T-cell (primary cell): ENCODE data around the gene CAP2. TPM values are rescaled to one million over a fixed set of nuclear protein-coding genes. Genes with fewer than 3 reads are reported as not detected.
A peak's percentile ranks its signal among the peaks of the same experiment; 100 is the strongest.
"Not testable (repeated sequence)": the region's sequence is repeated elsewhere in the genome, so short reads cannot be mapped to it uniquely, and the experiment has no call there.

ENCODE experiments used
- ATAC-seq, 4 experiments: fragments of 200-7000 bp in 3 of 4; fragments of 150-1000 bp in 1 of 4; cut with Tn5 transposase; replicated peaks in 1 of 4; 1 replicate in 3 of 4; 2 replicates in 1 of 4; pipeline ENCODE4 v1.10.0; 2021; ENCODE audit warnings: moderate library complexity in 3 of 4, mild to moderate bottlenecking in 2 of 4, moderate number of reproducible peaks in 1 of 4
- CTCF ChIA-PET, 2 donors: fragments of 300-600 bp; sonication (Branson Sonifier 250); formaldehyde crosslinking; loops; one replicate each; lab custom pipeline; 2022; ENCODE audit warnings: antibody characterized with exemption in 2 of 2; lab: Charles Lee
- POLR2A ChIA-PET, 2 donors: fragments of 300-600 bp; sonication (Branson Sonifier 250); formaldehyde crosslinking; loops; one replicate each; lab custom pipeline; 2022; ENCODE audit warnings: antibody characterized with exemption in 2 of 2; lab: Charles Lee
- DNase-seq, 35 experiments: peaks; one replicate each; pipeline versions ENCODE4 v3.0.0 to v3.0.0-alpha.2; 2013 to 2023
- H3K27ac ChIP-seq: one replicate; pipeline ENCODE4 v1.5.1; 2013; ENCODE audit warnings: low read length
- H3K27me3 ChIP-seq, 2 experiments: replicated peaks in 1 of 2; 1 replicate in 1 of 2; 2 replicates in 1 of 2; pipeline versions ENCODE4 v1.6.1 to v1.7.0; 2013; ENCODE audit warnings: low read length in 1 of 2, mixed read lengths in 1 of 2; ENCODE audit not compliant: control insufficient read depth in 2 of 2, insufficient read depth in 2 of 2; ENCODE audit errors: extremely low read depth in 1 of 2
- H3K36me3 ChIP-seq, 2 donors: 1 replicate in 1 of 2; 2 replicates in 1 of 2; pipeline versions ENCODE4 v1.6.1 to v1.7.0; 2013; ENCODE audit warnings: low read length in 1 of 2; ENCODE audit not compliant: control insufficient read depth in 2 of 2, insufficient read depth in 1 of 2; ENCODE audit errors: extremely low read depth in 1 of 2
- H3K4me1 ChIP-seq, 2 experiments: 1 replicate in 1 of 2; 2 replicates in 1 of 2; pipeline versions ENCODE4 v1.6.1 to v1.7.0; 2013; ENCODE audit warnings: low read length in 2 of 2, mixed read lengths in 1 of 2; ENCODE audit not compliant: insufficient read depth in 2 of 2, control insufficient read depth in 1 of 2; ENCODE audit errors: extremely low read depth in 1 of 2
- H3K4me3 ChIP-seq, 2 donors: 1 replicate in 1 of 2; 2 replicates in 1 of 2; pipeline versions ENCODE4 v1.5.1 to v1.7.0; 2013; ENCODE audit warnings: mild to moderate bottlenecking in 2 of 2, low read length in 1 of 2, moderate library complexity in 1 of 2; ENCODE audit not compliant: control insufficient read depth in 1 of 2; ENCODE audit errors: extremely low read depth in 1 of 2
- H3K9me3 ChIP-seq: 2 replicates; pipeline ENCODE4 v1.7.0; 2013
- H3K27ac Mint-ChIP-seq, 2 donors: one replicate each; pipeline ENCODE4 v1.8.0; 2020 to 2021; ENCODE audit warnings: mild to moderate bottlenecking in 2 of 2, mixed read lengths in 2 of 2
- H3K27me3 Mint-ChIP-seq, 2 donors: one replicate each; pipeline ENCODE4 v1.8.0; 2021 to 2022; ENCODE audit warnings: mixed read lengths in 2 of 2
- H3K36me3 Mint-ChIP-seq: one replicate; pipeline ENCODE4 v1.8.0; 2021; ENCODE audit warnings: mixed read lengths
- H3K4me1 Mint-ChIP-seq, 3 donors: one replicate each; pipeline ENCODE4 v1.8.0; 2020 to 2022; ENCODE audit warnings: mixed read lengths in 3 of 3, mild to moderate bottlenecking in 1 of 3
- H3K4me3 Mint-ChIP-seq, 3 donors: one replicate each; pipeline ENCODE4 v1.8.0; 2020 to 2022; ENCODE audit warnings: mild to moderate bottlenecking in 3 of 3, mixed read lengths in 3 of 3, moderate library complexity in 3 of 3
- H3K9me3 Mint-ChIP-seq, 3 donors: one replicate each; pipeline ENCODE4 v1.8.0; 2020 to 2022; ENCODE audit warnings: mixed read lengths in 3 of 3
- WGBS: methylation state at CpG from one replicate; pipeline ENCODE4 v1.1.5; 2013; ENCODE audit warnings: missing lambda C conversion rate; ENCODE audit not compliant: insufficient coverage; 5-methylcytosine and 5-hydroxymethylcytosine counted together
- total RNA-seq, 35 experiments: library from RNA in 6 of 35; stranded (reverse) in 6 of 35; fragments of 120-200 nt in 1 of 35; gene quantifications; one replicate each; pipeline versions ENCODE4 v1.2.1 to v1.2.4 and lab custom pipeline; 2013 to 2026

Gene CAP2
- total RNA-seq, 5 donors from 2014 or later (not counting 1 experiment from before 2014, with no cell fraction given) = 0.20 TPM; not detected in 4

DNA sequence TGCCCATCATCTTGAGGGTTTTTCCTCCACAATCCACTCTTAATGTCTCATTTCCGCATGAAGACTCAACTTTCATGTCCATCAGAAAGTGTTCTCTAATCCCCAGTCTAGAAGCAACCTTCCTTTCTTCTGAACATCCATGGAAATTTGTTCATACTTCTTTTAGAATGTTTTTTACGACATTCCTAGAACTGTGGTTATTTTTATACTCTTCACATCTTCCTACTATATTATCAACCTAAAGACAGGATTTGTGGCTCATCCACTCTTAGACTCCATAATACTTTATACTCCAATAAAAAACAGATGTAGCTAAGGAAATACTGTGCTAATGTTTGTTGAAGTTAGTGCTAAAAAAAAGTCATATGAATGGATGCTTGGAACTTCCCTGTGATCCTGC lies 1.4 kb upstream of the CAP2 start:
- CTCF ChIA-PET = interaction anchor here in 1 of 2 donors (0.6 kb wide), 1 partner anchor 351 kb away, joined by 6 read pairs; no protein-coding TSS in a partner anchor
- no peak for DNase-seq
- H3K36me3 Mint-ChIP-seq = no peaks in the 10 kb centered on the region
- peaks cover 0 to 9% (median 9%) of the 10 kb centered on the region in 3 donors for H3K4me1 Mint-ChIP-seq
- Histone ChIP-seq H3K36me3 (no peaks in the 10 kb centered on the region), H3K9me3 (no peaks in the 10 kb centered on the region), H3K4me1 (no peaks in the 10 kb centered on the region), H3K27me3 (peaks cover 14 to 16% of the 10 kb centered on the region in 2 experiments), H3K4me3 (no peak overlapping the region), H3K27ac (no peak overlapping the region)
- no peak overlapping the region for H3K4me3 Mint-ChIP-seq
- WGBS = 86% methylated on average over 1 of the region's 2 CpGs
- H3K27ac Mint-ChIP-seq = no peak overlapping the region
- H3K9me3 Mint-ChIP-seq = no peaks in the 10 kb centered on the region
- ATAC-seq = no peak
- POLR2A ChIA-PET = no interaction called here
- peaks cover 50 to 56% of the 10 kb centered on the region in 2 donors for H3K27me3 Mint-ChIP-seq

DNA sequence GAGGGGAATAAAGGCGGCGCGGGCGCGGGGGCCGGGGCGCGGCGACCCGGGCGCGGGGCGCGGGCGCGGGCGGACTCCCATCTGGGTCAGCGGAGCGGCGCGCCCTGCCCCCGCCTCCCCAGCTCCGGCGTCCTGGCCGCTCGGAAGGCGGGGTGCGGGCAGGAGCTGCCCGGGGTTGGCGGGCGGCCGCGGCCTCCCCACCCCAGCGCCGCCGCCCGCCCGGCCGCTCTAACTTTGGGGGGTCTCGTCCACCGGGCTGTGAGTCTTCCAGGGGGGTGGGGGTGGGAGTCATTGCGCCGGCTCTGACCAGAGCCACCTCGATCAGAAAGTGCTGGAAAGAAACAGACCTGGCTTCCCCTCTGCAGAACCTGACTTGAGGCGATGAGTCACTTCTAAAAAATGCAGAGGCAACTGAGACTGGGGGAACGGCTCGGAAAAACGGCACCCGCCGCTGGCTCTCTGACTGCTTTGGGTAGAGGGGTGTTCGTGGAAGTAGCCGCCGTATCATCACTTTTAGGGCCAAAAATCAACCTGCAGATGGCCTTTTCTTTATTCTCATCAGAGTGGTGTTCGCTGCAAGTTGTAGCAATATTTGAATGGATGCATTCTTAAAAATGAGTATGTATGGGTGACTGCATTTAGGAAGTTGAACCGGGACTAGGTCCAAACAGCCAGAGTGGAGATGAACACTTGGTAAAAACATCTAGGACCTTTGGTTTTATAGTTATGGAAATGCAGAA lies 667 bp downstream of the CAP2 start:
- no peak for DNase-seq
- ATAC-seq = no peak
- Mint-ChIP-seq H3K4me1 (peaks cover 0 to 9% (median 9%) of the 10 kb centered on the region in 3 donors), H3K27ac (no peak overlapping the region), H3K36me3 (no peaks in the 10 kb centered on the region), H3K4me3 (peak overlapping the region in 2 of 3 donors; percentile 42 to 58), H3K9me3 (peaks cover 0 to 4% (median 0%) of the 10 kb centered on the region in 3 donors), H3K27me3 (peaks cover 52 to 62% of the 10 kb centered on the region in 2 donors)
- Histone ChIP-seq H3K4me3 (peak overlapping the region in 1 of 2 donors; percentile 15), H3K9me3 (no peaks in the 10 kb centered on the region), H3K4me1 (no peaks in the 10 kb centered on the region), H3K36me3 (no peaks in the 10 kb centered on the region), H3K27me3 (peaks cover 14 to 19% of the 10 kb centered on the region in 2 experiments), H3K27ac (no peak overlapping the region)
- POLR2A ChIA-PET = no interaction called here
- CTCF ChIA-PET = no interaction called here
- WGBS = 4% methylated on average over 47 of the region's 55 CpGs

DNA sequence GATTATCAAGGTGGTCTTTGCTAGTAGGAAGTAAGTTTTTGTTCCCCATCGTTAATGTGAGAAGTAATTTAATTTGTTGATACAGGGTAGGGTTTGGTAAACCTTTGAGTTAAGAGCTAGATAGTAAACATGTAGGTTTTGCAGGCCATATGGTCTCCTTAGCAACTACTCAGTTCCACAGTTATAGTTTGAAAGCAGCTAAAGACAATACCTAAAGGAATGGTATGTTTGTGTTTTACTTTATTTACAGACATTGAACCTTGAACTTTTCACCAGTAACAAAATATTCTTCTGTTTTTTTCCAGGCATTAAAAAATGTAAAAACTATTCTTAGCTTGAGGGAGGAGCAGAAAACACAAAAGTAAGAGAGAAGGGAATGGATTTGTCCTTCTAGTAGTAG lies 1.7 kb downstream of the CAP2 start:
- no peak overlapping the region for H3K27ac Mint-ChIP-seq
- peaks cover 0 to 9% (median 9%) of the 10 kb centered on the region in 3 donors for H3K4me1 Mint-ChIP-seq
- no CpG with 5 or more reads among the region's 1 CpG for WGBS
- Histone ChIP-seq H3K27me3 (peaks cover 14 to 16% of the 10 kb centered on the region in 2 experiments), H3K9me3 (no peaks in the 10 kb centered on the region), H3K27ac (no peak overlapping the region), H3K36me3 (no peaks in the 10 kb centered on the region), H3K4me1 (no peaks in the 10 kb centered on the region), H3K4me3 (no peak overlapping the region)
- no peaks in the 10 kb centered on the region for H3K36me3 Mint-ChIP-seq
- H3K4me3 Mint-ChIP-seq = no peak overlapping the region
- H3K9me3 Mint-ChIP-seq = peaks cover 0 to 4% (median 0%) of the 10 kb centered on the region in 3 donors
- no peak for ATAC-seq
- ChIA-PET CTCF (no interaction called here), POLR2A (no interaction called here)
- H3K27me3 Mint-ChIP-seq = peaks cover 53 to 63% of the 10 kb centered on the region in 2 donors
- no peak for DNase-seq

DNA sequence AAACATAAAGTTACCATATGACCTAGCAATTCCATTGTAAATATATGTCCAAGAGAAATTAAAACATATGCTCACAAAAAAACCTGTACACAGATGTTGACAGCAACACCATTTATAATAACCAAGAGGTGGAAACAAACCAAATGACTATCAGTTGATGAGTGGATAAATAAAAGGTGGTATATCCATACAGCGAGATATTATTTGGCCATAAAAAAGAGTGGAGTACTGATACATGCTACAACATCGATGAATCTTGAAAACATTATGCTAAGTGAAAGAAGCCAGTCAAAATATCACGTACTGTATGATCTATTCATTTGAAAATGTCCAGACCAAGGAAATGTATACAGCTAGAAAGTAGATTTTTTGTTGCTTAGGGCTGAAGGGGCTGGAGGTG lies 2.9 kb downstream of the CAP2 start:
- no peak overlapping the region for H3K4me3 ChIP-seq
- no peak overlapping the region for H3K27ac ChIP-seq
- H3K4me1 ChIP-seq = no peaks in the 10 kb centered on the region
- no peaks in the 10 kb centered on the region for H3K36me3 Mint-ChIP-seq
- H3K9me3 Mint-ChIP-seq = peaks cover 0 to 4% (median 0%) of the 10 kb centered on the region in 3 donors
- DNase-seq = no peak
- no peak for ATAC-seq
- no peak overlapping the region for H3K4me3 Mint-ChIP-seq
- ChIA-PET POLR2A (no interaction called here), CTCF (no interaction called here)
- peaks cover 47 to 61% of the 10 kb centered on the region in 2 donors for H3K27me3 Mint-ChIP-seq
- WGBS = no CpG with 5 or more reads among the region's 3 CpGs
- peaks cover 14 to 16% of the 10 kb centered on the region in 2 experiments for H3K27me3 ChIP-seq
- H3K9me3 ChIP-seq = no peaks in the 10 kb centered on the region
- peaks cover 0 to 9% (median 9%) of the 10 kb centered on the region in 3 donors for H3K4me1 Mint-ChIP-seq
- H3K27ac Mint-ChIP-seq = no peak overlapping the region
- H3K36me3 ChIP-seq = no peaks in the 10 kb centered on the region

DNA sequence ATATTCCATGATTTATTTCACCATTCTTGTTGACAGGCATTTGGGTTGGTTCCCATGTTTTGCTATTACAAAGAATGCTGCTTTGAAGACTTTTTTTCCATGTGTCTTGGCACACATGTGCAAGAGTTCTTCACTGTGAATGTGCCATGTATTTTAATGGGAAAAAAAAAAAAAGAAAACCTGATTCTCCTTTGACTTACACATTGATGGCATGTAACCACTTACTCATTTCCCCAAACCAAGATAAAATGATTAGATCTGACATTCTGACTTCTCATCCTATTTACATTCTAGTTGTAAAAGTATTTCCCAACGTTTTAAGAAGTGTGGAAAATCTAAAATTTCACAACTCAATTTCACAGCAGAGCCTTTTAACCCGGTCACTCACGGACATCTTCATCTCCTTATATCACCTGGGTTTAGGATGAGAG lies 4.4 kb downstream of the CAP2 start:
- Mint-ChIP-seq H3K36me3 (no peaks in the 10 kb centered on the region), H3K4me3 (no peak overlapping the region), H3K27me3 (peaks cover 34 to 52% of the 10 kb centered on the region in 2 donors), H3K4me1 (peaks cover 0 to 9% (median 9%) of the 10 kb centered on the region in 3 donors), H3K9me3 (peaks cover 0 to 4% (median 0%) of the 10 kb centered on the region in 3 donors), H3K27ac (no peak overlapping the region)
- ATAC-seq = no peak
- Histone ChIP-seq H3K27me3 (peaks cover 11 to 16% of the 10 kb centered on the region in 2 experiments), H3K36me3 (no peaks in the 10 kb centered on the region), H3K27ac (no peak overlapping the region), H3K4me3 (no peak overlapping the region), H3K4me1 (no peaks in the 10 kb centered on the region), H3K9me3 (no peaks in the 10 kb centered on the region)
- ChIA-PET POLR2A (no interaction called here), CTCF (no interaction called here)
- WGBS = no CpG with 5 or more reads among the region's 3 CpGs
- DNase-seq = no peak

DNA sequence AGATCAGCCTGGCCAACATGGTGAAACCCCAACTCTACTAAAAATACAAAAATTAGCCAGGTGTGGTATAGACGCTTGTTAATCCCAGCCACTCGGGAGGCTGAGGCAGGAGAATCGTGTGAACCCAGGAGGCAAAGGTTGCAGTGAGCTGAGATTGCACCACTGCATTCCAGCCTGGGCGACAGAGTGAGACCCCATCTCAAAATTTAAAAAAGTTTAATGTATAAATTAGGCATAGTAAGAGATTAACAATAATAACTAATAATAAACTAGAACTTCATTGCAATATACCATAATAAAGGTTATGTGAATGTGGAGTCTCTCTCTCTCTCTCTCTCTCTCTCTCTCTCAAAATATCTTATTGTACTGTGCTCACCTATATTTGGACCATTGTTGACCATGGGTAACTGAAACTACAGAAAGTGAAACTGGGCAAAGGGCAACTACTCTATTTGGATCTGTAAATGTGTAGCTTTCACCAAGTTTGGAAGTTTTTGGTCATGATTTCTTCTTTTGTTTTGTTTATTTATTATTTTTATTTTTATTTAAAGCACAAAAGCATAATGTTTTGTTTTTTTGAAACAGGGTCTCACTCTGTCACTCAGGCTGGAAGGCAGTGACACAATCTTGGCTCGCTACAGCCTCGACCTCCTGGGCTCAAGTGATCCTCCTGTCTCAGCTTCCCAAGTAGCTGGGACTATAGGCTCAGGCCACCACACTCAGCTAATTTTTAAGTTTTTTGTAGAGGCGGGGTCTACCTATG lies 12.0 kb downstream of the CAP2 start:
- H3K4me1 ChIP-seq, ATAC-seq, H3K27me3 ChIP-seq, H3K9me3 ChIP-seq, H3K36me3 ChIP-seq, H3K4me1 Mint-ChIP-seq, H3K36me3 Mint-ChIP-seq, H3K27ac Mint-ChIP-seq, H3K27ac ChIP-seq, H3K4me3 ChIP-seq, CTCF ChIA-PET, H3K4me3 Mint-ChIP-seq, DNase-seq: not testable (repeated sequence)
- H3K9me3 Mint-ChIP-seq = peaks cover 0 to 10% (median 6%) of the 10 kb centered on the region in 3 donors
- H3K27me3 Mint-ChIP-seq = peaks cover 0 to 11% of the 10 kb centered on the region in 2 donors
- POLR2A ChIA-PET = interaction anchor here in 1 of 2 donors (0.5 kb wide), 1 partner anchor 1699 kb away, joined by 3 read pairs; no protein-coding TSS in a partner anchor
- 95% methylated on average over 3 of the region's 7 CpGs for WGBS
